ENCODE results near the gene UTP18. TPM values are rescaled to one million over a fixed set of nuclear protein-coding genes. Genes with fewer than 3 reads are reported as not detected.
A peak's percentile ranks its signal among the peaks of the same experiment; 100 is the strongest.

Gene UTP18
- polyA plus RNA-seq, 1 donor (not counting 4 experiments of a cell fraction or from before 2014, with no cell fraction given): 42.7 TPM

DNA sequence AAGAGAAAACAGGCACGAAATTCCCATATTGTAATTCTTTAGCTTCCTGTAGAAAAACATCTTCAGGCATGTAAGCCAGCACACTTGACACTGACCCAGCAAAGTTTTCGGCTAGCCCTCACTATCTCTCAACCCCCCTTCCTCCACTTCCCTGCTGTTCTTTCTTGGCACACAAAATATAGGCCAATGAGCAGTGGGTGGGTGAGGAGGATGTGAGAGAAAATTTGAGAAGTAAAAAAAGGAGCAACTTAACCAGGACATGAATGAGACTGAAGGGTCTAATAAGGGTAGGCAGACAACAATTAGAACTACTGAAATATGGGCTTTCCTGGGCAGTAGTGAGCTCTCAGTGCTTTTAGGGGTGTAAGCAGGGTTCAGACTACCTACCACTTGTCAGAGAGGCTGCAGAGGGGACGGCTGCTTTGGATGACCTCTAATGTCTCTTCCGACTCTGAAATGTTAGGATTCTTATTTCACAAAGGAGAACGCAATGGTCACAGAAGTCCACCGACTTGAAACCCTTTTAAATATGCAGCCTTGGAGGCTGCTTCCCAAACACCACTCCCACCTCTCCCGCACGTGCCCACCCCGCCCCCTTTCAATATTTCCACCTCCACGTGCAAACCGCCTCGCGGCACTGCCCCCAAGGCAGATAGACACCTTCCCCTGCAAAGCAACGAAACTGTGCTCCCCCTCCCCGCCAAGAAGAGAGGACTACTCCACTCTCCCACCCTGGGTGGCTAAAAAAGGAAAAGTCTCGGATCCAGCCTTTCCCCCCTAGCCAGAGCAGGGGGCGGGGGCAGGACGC lies 1.4 kb upstream of the UTP18 start:
- H3K9me3 ChIP-seq (ENCODE audit: control insufficient read depth, low read depth, low read length): no peaks in the 10 kb centered on the region
- H3K27ac ChIP-seq (ENCODE audit: control insufficient read depth, insufficient read depth, low read length): peak overlapping the region; percentile 100
- H3K9ac ChIP-seq (ENCODE audit: control insufficient read depth, extremely low read depth, insufficient read depth, low read length): peak overlapping the region; percentile 98
- dilution Hi-C loops (cut with MboI; ENCODE audit: extremely low pct_ligation_motif_present, low sequenced_read_pairs): no loop called here
- peaks cover 92% of the 10 kb centered on the region for H3K79me2 ChIP-seq (ENCODE audit: control insufficient read depth, insufficient read depth, low read length)
- peaks cover 0 to 9% of the 10 kb centered on the region in 2 experiments for H3K36me3 ChIP-seq (ENCODE audit: control insufficient read depth in 2 of 2, extremely low read depth in 1 of 2, insufficient read depth in 2 of 2, low read length in 2 of 2)
- peak overlapping the region; percentile 83 to 95 (median 94) for H3K4me3 ChIP-seq (ENCODE audit: control insufficient read depth in 2 of 3, extremely low read depth in 1 of 3, insufficient read depth in 2 of 3, low read depth in 1 of 3, low read length in 3 of 3)
- peaks cover 2% of the 10 kb centered on the region for H3K9me1 ChIP-seq (ENCODE audit: control insufficient read depth, extremely low read depth, insufficient read depth, low read length)
- TF ChIP-seq EZH2 (IDR thresholded peaks at IDR 0.05; ENCODE audit: low read length): no peak
- TF ChIP-seq, protein P1, sequence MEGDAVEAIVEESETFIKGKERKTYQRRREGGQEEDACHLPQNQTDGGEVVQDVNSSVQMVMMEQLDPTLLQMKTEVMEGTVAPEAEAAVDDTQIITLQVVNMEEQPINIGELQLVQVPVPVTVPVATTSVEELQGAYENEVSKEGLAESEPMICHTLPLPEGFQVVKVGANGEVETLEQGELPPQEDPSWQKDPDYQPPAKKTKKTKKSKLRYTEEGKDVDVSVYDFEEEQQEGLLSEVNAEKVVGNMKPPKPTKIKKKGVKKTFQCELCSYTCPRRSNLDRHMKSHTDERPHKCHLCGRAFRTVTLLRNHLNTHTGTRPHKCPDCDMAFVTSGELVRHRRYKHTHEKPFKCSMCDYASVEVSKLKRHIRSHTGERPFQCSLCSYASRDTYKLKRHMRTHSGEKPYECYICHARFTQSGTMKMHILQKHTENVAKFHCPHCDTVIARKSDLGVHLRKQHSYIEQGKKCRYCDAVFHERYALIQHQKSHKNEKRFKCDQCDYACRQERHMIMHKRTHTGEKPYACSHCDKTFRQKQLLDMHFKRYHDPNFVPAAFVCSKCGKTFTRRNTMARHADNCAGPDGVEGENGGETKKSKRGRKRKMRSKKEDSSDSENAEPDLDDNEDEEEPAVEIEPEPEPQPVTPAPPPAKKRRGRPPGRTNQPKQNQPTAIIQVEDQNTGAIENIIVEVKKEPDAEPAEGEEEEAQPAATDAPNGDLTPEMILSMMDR (optimal IDR thresholded peaks at IDR 0.05 in 1 of 3, IDR thresholded peaks at IDR 0.05 in 1 of 3, conservative IDR thresholded peaks at IDR 0.05 in 1 of 3; ENCODE audit: extremely low read depth in 1 of 3, insufficient read depth in 2 of 3, low read length in 3 of 3): no peak
- no peak for DNase-seq (ENCODE audit: low read depth, low spot score)
- no peaks in the 10 kb centered on the region for H4K20me1 ChIP-seq (ENCODE audit: control insufficient read depth, extremely low read depth, insufficient read depth, low read length)
- H3K27me3 ChIP-seq (ENCODE audit: control insufficient read depth, extremely low read depth, insufficient read depth, low read length): no peaks in the 10 kb centered on the region
- peaks cover 36% of the 10 kb centered on the region for H3K4me1 ChIP-seq (ENCODE audit: control insufficient read depth, extremely low read depth, insufficient read depth, low read length)
- peak overlapping the region; percentile 82 for H3K4me2 ChIP-seq (ENCODE audit: control insufficient read depth, extremely low read depth, insufficient read depth, low read depth, low read length)
- H2AFZ ChIP-seq (ENCODE audit: control insufficient read depth, low read length): no peak overlapping the region
- no peak for FAIRE-seq

DNA sequence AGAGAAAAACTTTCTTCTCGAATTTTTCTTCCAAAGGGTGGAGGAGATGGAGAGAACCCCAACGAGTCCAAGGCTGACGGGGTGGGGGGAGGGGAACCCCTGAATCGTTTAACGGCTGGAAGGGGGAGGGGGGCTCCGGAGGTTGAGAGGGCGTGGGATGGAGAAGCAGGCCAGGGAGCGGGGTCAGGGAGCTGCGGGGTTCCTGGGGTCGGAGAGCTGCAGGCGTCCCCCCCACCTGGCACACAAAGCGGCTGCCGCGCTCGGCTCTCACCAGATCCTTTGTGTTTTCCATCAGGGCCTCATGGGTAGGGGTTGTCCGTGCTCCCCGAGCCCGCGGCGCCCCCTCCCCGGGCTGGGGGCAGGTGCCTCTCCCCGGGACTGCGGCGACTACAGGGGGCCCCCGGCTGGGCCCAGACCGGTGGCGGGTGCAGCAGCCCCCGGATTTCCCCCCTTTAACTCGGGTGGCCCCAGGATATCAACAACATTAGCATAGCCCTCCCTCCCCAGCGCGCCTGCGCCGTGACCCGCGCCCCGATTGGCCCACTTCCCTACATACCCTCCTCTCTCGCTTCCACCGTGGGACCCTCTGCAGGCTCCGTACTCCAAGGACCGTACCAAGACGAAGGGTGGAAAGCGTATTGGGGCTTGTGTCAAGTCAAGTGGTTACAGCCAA lies 646 bp upstream of the UTP18 start, which contains the start of gene MBTD1:
Gene MBTD1, minus strand, starts transcription at position 486 of the 673 bp plus-strand sequence. CDS start 34,888 bp downstream, outside the sequence.
- Histone ChIP-seq H3K79me2 (ENCODE audit: control insufficient read depth, insufficient read depth, low read length) (peaks cover 87% of the 10 kb centered on the region), H3K36me3 (ENCODE audit: control insufficient read depth in 2 of 2, extremely low read depth in 1 of 2, insufficient read depth in 2 of 2, low read length in 2 of 2) (peaks cover 0 to 9% of the 10 kb centered on the region in 2 experiments), H3K4me2 (ENCODE audit: control insufficient read depth, extremely low read depth, insufficient read depth, low read depth, low read length) (peak within 1 kb of the TSS; percentile 96), H3K9ac (ENCODE audit: control insufficient read depth, extremely low read depth, insufficient read depth, low read length) (peak within 1 kb of the TSS; percentile 98), H3K9me3 (ENCODE audit: control insufficient read depth, low read depth, low read length) (no peaks in the 10 kb centered on the region), H2AFZ (ENCODE audit: control insufficient read depth, low read length) (peak within 1 kb of the TSS; percentile 98), H3K27me3 (ENCODE audit: control insufficient read depth, extremely low read depth, insufficient read depth, low read length) (no peaks in the 10 kb centered on the region), H4K20me1 (ENCODE audit: control insufficient read depth, extremely low read depth, insufficient read depth, low read length) (no peaks in the 10 kb centered on the region), H3K27ac (ENCODE audit: control insufficient read depth, insufficient read depth, low read length) (peak within 1 kb of the TSS; percentile 100), H3K4me3 (ENCODE audit: control insufficient read depth in 2 of 3, extremely low read depth in 1 of 3, insufficient read depth in 2 of 3, low read depth in 1 of 3, low read length in 3 of 3) (peak within 1 kb of the TSS; percentile 83 to 95 (median 94)), H3K9me1 (ENCODE audit: control insufficient read depth, extremely low read depth, insufficient read depth, low read length) (peaks cover 2% of the 10 kb centered on the region), H3K4me1 (ENCODE audit: control insufficient read depth, extremely low read depth, insufficient read depth, low read length) (peaks cover 36% of the 10 kb centered on the region)
- TF ChIP-seq, protein P1 (optimal IDR thresholded peaks at IDR 0.05 in 1 of 3, IDR thresholded peaks at IDR 0.05 in 1 of 3, conservative IDR thresholded peaks at IDR 0.05 in 1 of 3; ENCODE audit: extremely low read depth in 1 of 3, insufficient read depth in 2 of 3, low read length in 3 of 3): no peak
- no peak for TF ChIP-seq EZH2 (IDR thresholded peaks at IDR 0.05; ENCODE audit: low read length)
- dilution Hi-C loops (cut with MboI; ENCODE audit: extremely low pct_ligation_motif_present, low sequenced_read_pairs): no loop called here
- DNase-seq (ENCODE audit: low read depth, low spot score): peak; percentile 74
- FAIRE-seq: no peak

All from keratinocyte (primary cell).